Endothelial cell of umbilical vein (primary cell): ENCODE data around the gene ITGB1.

ENCODE experiments used
- CTCF ChIP-seq, 2 donors: IDR thresholded peaks; 1 replicate in 1 of 2; 2 replicates in 1 of 2; pipeline ENCODE4 v1.5.1; 2011; ENCODE audit warnings: low read length in 2 of 2, mild to moderate bottlenecking in 2 of 2, moderate library complexity in 2 of 2, control low read depth in 1 of 2, inconsistent platforms in 1 of 2, low read depth in 1 of 2; ENCODE audit not compliant: insufficient read depth in 1 of 2; ENCODE audit errors: extremely low read depth in 1 of 2
- JUN ChIP-seq: IDR thresholded peaks from 2 replicates; pipeline ENCODE4 v1.6.1; 2011; ENCODE audit warnings: borderline replicate concordance, low read depth; ENCODE audit not compliant: insufficient read length, insufficient read depth

DNA sequence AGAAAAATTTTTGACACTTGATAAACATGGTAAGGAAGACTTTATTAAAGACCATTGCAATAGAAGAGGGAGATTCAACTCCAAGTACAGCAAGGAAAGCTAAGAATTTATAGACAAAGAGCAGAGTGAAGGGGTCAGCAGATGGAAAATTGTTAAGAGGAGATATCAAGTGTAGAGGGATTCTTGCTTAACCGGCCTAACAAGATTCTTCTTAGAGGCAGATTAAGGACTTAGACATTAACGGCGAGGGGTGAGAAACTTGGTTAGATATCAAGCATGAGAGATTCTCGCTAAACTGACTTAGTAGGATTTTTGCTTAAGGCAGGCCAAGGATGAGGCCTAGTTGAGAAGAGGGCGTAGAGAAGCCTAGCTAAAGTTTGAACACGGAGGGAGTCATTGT lies 76.0 kb downstream of the ITGB1 start:
- no peak for TF ChIP-seq CTCF (IDR thresholded peaks at IDR 0.05; ENCODE audit: extremely low read depth in 1 of 2, insufficient read depth in 1 of 2, low read depth in 1 of 2, low read length in 2 of 2)
- TF ChIP-seq JUN: no peak
